HG03108 (cell line): ENCODE data around the gene PLEKHO2.

Experiments
- ATAC-seq: cut with Tn5 transposase; IDR thresholded peaks from one replicate; pipeline ENCODE4 v1.9.1; 2021; ENCODE audit warnings: moderate library complexity; ENCODE audit not compliant: unreplicated experiment

The PLEKHO2 gene

GRCh38 chr15:64911311-64912186 lies 69.8 kb downstream of the PLEKHO2 start, which contains the start of gene ANKDD1A:
Gene ANKDD1A (plus strand): TSS chr15:64911902. CDS start chr15:64911931, 29 bp downstream.
- ATAC-seq = peak; percentile 79

DNA sequence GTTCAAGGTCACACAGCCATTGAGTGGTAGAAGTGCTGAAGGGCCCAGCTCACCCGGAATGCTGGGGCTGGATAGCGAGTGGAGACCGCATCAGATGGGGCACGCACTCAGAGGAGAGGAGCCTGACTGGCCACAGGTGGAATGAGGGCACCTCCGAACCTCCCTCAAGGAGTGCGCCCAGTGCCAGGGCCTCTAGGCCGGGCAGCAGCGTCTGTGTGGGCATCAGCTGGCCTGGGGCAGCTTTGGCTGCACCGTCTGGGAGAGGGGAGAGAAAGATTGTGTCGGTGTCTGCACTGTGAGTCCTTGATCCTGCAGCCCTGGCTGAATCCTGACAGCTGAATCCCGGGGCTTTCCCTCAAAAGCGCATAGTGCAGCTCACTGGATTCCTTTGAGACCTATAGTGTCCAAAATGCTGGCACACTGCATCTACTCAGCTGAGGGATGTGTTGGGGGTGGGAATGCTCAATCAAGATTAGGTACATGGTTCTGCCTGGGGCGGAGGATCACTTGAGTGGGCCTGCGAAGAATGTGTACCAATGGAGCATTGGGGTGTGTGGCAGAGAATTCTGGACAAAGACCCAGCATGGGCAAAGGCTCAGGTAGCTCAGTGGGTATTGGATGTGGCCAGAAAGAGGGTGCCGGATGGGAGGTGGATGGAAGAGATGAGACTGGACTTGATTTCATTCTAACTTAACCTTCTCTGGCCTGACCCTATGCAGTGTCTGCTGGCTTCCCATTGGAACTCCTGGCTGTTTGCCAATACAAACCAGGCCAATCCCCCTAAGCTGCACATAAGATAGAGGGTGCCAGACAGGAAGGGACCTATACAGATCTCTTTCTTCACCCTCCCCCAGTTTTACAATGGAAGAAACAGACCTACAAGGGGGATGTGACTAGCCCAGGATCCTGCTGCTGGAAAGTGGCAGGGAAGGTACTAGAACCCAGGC lies 70.9 kb downstream of the PLEKHO2 start:
- ATAC-seq = no peak

DNA sequence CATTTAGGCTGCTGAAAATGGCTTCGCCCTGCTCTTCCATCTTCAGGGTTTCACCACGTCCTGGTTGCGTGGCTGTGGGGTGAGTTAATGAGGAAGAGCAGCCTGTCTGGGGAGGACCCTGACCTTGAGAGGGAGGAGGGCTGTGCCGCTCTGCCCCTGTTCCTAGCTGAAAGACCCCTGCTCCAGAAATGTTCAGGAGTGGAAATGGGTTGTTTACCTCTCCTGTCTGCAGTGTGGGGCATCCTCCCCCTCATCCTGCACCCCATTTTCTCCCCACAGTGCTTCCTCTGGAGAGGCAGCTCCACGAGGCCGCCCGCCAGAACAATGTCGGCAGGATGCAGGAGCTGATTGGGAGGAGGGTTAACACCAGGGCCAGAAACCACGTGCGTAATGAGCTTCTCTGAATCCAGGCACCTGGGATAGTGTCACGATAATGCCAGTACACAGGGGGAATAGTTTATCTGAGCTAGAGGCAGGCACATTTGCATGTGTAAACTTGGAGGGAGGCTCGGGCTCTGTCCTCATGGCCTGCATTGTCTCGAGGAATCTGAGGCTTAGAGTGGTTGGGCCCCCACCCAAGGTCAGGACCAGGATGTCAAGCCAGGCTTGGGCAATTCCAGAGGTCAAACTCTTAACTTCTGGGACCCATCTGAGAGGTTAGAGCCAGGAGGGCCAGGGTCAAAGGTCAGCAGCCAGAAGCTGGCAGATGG lies 74.0 kb downstream of the PLEKHO2 start:
- ATAC-seq = no peak

DNA sequence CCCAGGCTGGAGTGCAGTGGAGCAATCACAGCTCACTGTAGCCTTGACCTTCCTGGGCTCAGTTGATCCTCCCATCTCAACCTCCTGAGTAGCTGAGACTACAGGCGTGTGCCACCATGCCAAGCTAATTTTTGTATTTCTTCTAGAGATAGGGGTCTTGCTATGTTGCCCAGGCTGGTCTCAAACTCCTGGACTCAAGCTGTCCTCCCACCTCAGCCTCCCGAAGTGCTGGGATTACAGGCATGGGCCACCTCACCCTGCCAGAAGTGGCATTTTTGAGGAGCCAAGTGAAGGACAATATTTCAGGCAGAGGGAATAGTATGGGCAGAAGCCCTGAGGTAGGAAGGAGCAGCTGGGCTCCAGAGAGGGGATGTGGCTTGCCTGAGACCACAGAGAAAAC lies 74.7 kb downstream of the PLEKHO2 start:
- no peak for ATAC-seq

DNA sequence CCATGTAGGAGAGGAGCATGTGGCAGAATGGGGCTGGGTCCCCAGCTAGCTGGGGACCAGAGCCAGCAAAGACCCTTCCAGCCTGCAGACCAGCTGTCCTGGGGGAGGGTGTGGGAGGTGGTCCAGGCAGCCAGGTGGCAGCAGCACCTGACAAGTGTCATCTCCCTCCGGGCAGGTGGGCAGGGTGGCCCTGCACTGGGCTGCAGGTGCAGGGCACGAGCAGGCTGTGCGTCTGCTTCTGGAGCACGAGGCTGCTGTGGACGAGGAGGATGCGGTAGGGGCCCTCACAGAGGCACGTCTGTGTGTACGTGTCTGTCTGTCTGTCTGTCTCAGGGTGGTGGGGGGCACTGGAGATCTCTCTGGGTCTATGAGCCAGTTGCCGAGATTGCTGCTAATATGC lies 75.5 kb downstream of the PLEKHO2 start:
- ATAC-seq = no peak
